ENCODE results near the gene TRAF1. TPM values are rescaled to one million over a fixed set of nuclear protein-coding genes. Genes with fewer than 3 reads are reported as not detected.

TRAF1 gene
- total RNA-seq, 1 experiment from 2014 or later = 4.7 TPM

GRCh38 chr9:120873512-120873911 is 53.1 kb downstream of the TRAF1 start:
- in situ Hi-C loops (cut with HindIII; ENCODE audit: low pct_unique_long_range_greater_than_20kb, low sequenced_read_pairs) = no loop called here
- ChIA-PET CTCF (no interaction called here), POLR2A (interaction anchor here (0.6 kb wide), 1 partner anchor 63 kb away, joined by 3 read pairs; no protein-coding TSS in a partner anchor)
- no peak for DNase-seq (ENCODE audit: low read depth, low spot score)
- Histone ChIP-seq H3K9me3 (ENCODE audit: control insufficient read depth, insufficient read depth, low read depth, low read length) (no peaks in the 10 kb centered on the region), H3K36me3 (ENCODE audit: control insufficient read depth, insufficient read depth, low read length) (peaks cover 3% of the 10 kb centered on the region; the same call in 1 of the 2 replicates), H3K27me3 (ENCODE audit: control insufficient read depth, insufficient read depth, low read length) (no peaks in the 10 kb centered on the region), H3K4me3 (ENCODE audit: low read depth in 2 of 2, low read length in 2 of 2) (no peak overlapping the region), H3K4me1 (ENCODE audit: control insufficient read depth, insufficient read depth, low read length) (peaks cover 47% of the 10 kb centered on the region), H3K27ac (ENCODE audit: low read length) (peak overlapping the region; percentile 94)
- BruUV-seq (replicated peaks) = no TSS peak
- ATAC-seq = no peak
- TF ChIP-seq TCF7L2 (IDR thresholded peaks at IDR 0.05; ENCODE audit: low read depth, low read length) (no peak), SIN3A (IDR thresholded peaks at IDR 0.05; ENCODE audit: borderline replicate concordance, insufficient read depth, low read depth, low read length) (no peak)
- intact Hi-C loops (cut with micrococcal nuclease; ENCODE audit: unreplicated experiment) = no loop called here

DNA sequence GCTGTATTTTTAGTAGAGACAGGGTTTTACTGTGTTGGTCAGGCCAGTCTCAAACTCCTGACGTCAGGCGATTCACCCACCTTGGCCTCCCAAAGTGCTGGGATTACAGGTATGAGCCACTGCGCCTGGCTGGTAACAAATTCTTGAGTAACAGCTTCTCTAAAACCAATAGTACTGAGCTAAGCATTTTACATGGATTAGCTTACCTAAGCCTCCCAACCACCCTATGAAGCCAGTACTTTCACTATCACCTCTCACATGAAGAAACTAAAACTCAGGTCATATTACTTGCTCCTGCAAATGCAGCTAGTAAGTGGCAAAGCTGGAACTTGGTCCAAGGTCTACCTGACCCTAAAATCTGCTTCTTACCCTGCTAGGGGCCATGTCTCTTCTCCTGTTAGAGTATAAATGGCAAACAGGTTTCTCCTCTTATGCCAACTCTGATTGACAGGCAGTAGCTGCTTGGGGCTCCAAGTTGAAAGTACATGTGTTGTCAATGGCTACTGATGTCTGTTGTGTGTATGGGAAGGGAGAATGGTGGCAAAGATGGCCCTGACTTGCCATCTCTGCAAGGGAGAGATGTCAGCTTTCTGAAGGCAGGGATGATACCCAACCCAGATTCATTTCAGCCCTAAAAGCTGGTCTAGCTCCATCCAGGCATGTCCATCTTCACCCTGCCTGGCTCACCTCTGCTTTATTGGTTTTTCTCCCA is 53.6 kb downstream of the TRAF1 start:
- Histone ChIP-seq H3K4me1 (ENCODE audit: control insufficient read depth, insufficient read depth, low read length) (peaks cover 44% of the 10 kb centered on the region), H3K4me3 (ENCODE audit: low read depth in 2 of 2, low read length in 2 of 2) (no peak overlapping the region), H3K9me3 (ENCODE audit: control insufficient read depth, insufficient read depth, low read depth, low read length) (no peaks in the 10 kb centered on the region), H3K36me3 (ENCODE audit: control insufficient read depth, insufficient read depth, low read length) (peaks cover 3% of the 10 kb centered on the region; the same call in 1 of the 2 replicates), H3K27ac (ENCODE audit: low read length) (peak overlapping the region; percentile 94), H3K27me3 (ENCODE audit: control insufficient read depth, insufficient read depth, low read length) (no peaks in the 10 kb centered on the region)
- ATAC-seq (no peak), DNase-seq (ENCODE audit: low read depth, low spot score) (no peak)
- no TSS peak for BruUV-seq (replicated peaks)
- CTCF ChIA-PET = no interaction called here
- intact Hi-C loops (cut with micrococcal nuclease; ENCODE audit: unreplicated experiment) (no loop called here), in situ Hi-C loops (cut with HindIII; ENCODE audit: low pct_unique_long_range_greater_than_20kb, low sequenced_read_pairs) (no loop called here)
- no peak for TF ChIP-seq CTCF (IDR thresholded peaks at IDR 0.05)
- TF ChIP-seq POLR2AphosphoS5 (IDR thresholded peaks at IDR 0.05; ENCODE audit: low read depth, low read length) = no peak
- no peak for TF ChIP-seq TCF7L2 (IDR thresholded peaks at IDR 0.05; ENCODE audit: low read depth, low read length)
- TF ChIP-seq, protein P1, sequence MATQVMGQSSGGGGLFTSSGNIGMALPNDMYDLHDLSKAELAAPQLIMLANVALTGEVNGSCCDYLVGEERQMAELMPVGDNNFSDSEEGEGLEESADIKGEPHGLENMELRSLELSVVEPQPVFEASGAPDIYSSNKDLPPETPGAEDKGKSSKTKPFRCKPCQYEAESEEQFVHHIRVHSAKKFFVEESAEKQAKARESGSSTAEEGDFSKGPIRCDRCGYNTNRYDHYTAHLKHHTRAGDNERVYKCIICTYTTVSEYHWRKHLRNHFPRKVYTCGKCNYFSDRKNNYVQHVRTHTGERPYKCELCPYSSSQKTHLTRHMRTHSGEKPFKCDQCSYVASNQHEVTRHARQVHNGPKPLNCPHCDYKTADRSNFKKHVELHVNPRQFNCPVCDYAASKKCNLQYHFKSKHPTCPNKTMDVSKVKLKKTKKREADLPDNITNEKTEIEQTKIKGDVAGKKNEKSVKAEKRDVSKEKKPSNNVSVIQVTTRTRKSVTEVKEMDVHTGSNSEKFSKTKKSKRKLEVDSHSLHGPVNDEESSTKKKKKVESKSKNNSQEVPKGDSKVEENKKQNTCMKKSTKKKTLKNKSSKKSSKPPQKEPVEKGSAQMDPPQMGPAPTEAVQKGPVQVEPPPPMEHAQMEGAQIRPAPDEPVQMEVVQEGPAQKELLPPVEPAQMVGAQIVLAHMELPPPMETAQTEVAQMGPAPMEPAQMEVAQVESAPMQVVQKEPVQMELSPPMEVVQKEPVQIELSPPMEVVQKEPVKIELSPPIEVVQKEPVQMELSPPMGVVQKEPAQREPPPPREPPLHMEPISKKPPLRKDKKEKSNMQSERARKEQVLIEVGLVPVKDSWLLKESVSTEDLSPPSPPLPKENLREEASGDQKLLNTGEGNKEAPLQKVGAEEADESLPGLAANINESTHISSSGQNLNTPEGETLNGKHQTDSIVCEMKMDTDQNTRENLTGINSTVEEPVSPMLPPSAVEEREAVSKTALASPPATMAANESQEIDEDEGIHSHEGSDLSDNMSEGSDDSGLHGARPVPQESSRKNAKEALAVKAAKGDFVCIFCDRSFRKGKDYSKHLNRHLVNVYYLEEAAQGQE (IDR thresholded peaks at IDR 0.05; ENCODE audit: insufficient read depth in 1 of 2, low read depth in 2 of 2, low read length in 1 of 2) = no peak
- TF ChIP-seq SIN3A (IDR thresholded peaks at IDR 0.05; ENCODE audit: borderline replicate concordance, insufficient read depth, low read depth, low read length) = no peak
- POLR2A ChIA-PET = interaction anchor here (0.6 kb wide), 1 partner anchor 63 kb away, joined by 3 read pairs; no protein-coding TSS in a partner anchor

- intact Hi-C loops (cut with micrococcal nuclease; ENCODE audit: unreplicated experiment) (no loop called here), in situ Hi-C loops (cut with HindIII; ENCODE audit: low pct_unique_long_range_greater_than_20kb, low sequenced_read_pairs) (no loop called here)
- CTCF ChIA-PET = no interaction called here
- no peak for DNase-seq (ENCODE audit: low read depth, low spot score)
- H3K9me3 ChIP-seq (ENCODE audit: control insufficient read depth, insufficient read depth, low read depth, low read length) = no peaks in the 10 kb centered on the region
- no peak for ATAC-seq
- H3K36me3 ChIP-seq (ENCODE audit: control insufficient read depth, insufficient read depth, low read length) = peaks cover 3% of the 10 kb centered on the region; the same call in 1 of the 2 replicates
- TF ChIP-seq TCF7L2 (IDR thresholded peaks at IDR 0.05; ENCODE audit: low read depth, low read length) (no peak), POLR2AphosphoS5 (IDR thresholded peaks at IDR 0.05; ENCODE audit: low read depth, low read length) (no peak), CTCF (IDR thresholded peaks at IDR 0.05) (no peak), SIN3A (IDR thresholded peaks at IDR 0.05; ENCODE audit: borderline replicate concordance, insufficient read depth, low read depth, low read length) (no peak)
- TF ChIP-seq, protein P1 (IDR thresholded peaks at IDR 0.05; ENCODE audit: insufficient read depth in 1 of 2, low read depth in 2 of 2, low read length in 1 of 2) = no peak
- no peaks in the 10 kb centered on the region for H3K27me3 ChIP-seq (ENCODE audit: control insufficient read depth, insufficient read depth, low read length)
- peak overlapping the region; percentile 76; the same call in 1 of the 2 replicates for H3K27ac ChIP-seq (ENCODE audit: low read length)
- POLR2A ChIA-PET = no interaction called here
- no peak overlapping the region for H3K4me3 ChIP-seq (ENCODE audit: low read depth in 2 of 2, low read length in 2 of 2)
- H3K4me1 ChIP-seq (ENCODE audit: control insufficient read depth, insufficient read depth, low read length) = peaks cover 36% of the 10 kb centered on the region
- no TSS peak for BruUV-seq (replicated peaks)
Observed at GRCh38 chr9:120870206-120870605, 56.4 kb downstream of the TRAF1 start.

Data from Panc1 (cell line).